ENCODE results near the gene PKD1L1. TPM values are rescaled to one million over a fixed set of nuclear protein-coding genes. Genes with fewer than 3 reads are reported as not detected.
A peak's percentile ranks its signal among the peaks of the same experiment; 100 is the strongest.

Gene PKD1L1
- total RNA-seq, 4 donors from 2014 or later: 0.12 to 1.3 (median 0.45) TPM

GRCh38 chr7:47765373-47765979 lies 182.8 kb downstream of the PKD1L1 start:
- no peak for ATAC-seq
- TF ChIP-seq EP300 (IDR thresholded peaks at IDR 0.05) (no peak), CTCF (IDR thresholded peaks at IDR 0.05) (no peak), POLR2A (IDR thresholded peaks at IDR 0.05) (no peak), POLR2AphosphoS5 (IDR thresholded peaks at IDR 0.05) (no peak)
- Histone ChIP-seq H3K27ac (no peak overlapping the region), H3K4me3 (no peak overlapping the region), H3K27me3 (no peaks in the 10 kb centered on the region), H3K9me3 (no peaks in the 10 kb centered on the region), H3K4me1 (peaks cover 0 to 13% (median 0%) of the 10 kb centered on the region in 3 donors), H3K36me3 (no peaks in the 10 kb centered on the region)
- WGBS, 2 donors (ENCODE audit: low coverage in 1 of 2): 59% methylated on average over 2 of the region's 2 CpGs; no CpG with 5 or more reads in 1 of the 2 donors

GRCh38 chr7:47764746-47765145 lies 183.5 kb downstream of the PKD1L1 start:
- 92 to 100% methylated on average over 2 to 5 of the region's 5 CpGs for WGBS, 2 donors (ENCODE audit: low coverage in 1 of 2)

GRCh38 chr7:47763063-47763974 lies 184.9 kb downstream of the PKD1L1 start:
- ATAC-seq: peak; percentile 37
- Histone ChIP-seq H3K4me3 (no peak overlapping the region), H3K27me3 (no peaks in the 10 kb centered on the region), H3K36me3 (no peaks in the 10 kb centered on the region), H3K27ac (peak overlapping the region in 3 of 4 donors; percentile 23 to 66 (median 54)), H3K4me1 (peaks cover 0 to 12% (median 0%) of the 10 kb centered on the region in 3 donors), H3K9me3 (no peaks in the 10 kb centered on the region)
- TF ChIP-seq CTCF (IDR thresholded peaks at IDR 0.05) (no peak), EP300 (IDR thresholded peaks at IDR 0.05) (no peak), POLR2AphosphoS5 (IDR thresholded peaks at IDR 0.05) (no peak), POLR2A (IDR thresholded peaks at IDR 0.05) (no peak)
- 40 to 61% methylated on average over 5 to 8 of the region's 9 CpGs for WGBS, 2 donors (ENCODE audit: low coverage in 1 of 2)

More at GRCh38 chr7:47764746-47765145, 183.5 kb downstream of the PKD1L1 start:
- Histone ChIP-seq H3K9me3 (no peaks in the 10 kb centered on the region), H3K27ac (no peak overlapping the region), H3K4me1 (peaks cover 0 to 12% (median 0%) of the 10 kb centered on the region in 3 donors), H3K27me3 (no peaks in the 10 kb centered on the region), H3K4me3 (no peak overlapping the region), H3K36me3 (no peaks in the 10 kb centered on the region)
- no peak for ATAC-seq
- TF ChIP-seq CTCF (IDR thresholded peaks at IDR 0.05): no peak
- no peak for TF ChIP-seq EP300 (IDR thresholded peaks at IDR 0.05)
- no peak for TF ChIP-seq POLR2AphosphoS5 (IDR thresholded peaks at IDR 0.05)
- no peak for TF ChIP-seq POLR2A (IDR thresholded peaks at IDR 0.05)

- H3K27ac ChIP-seq: peak overlapping the region in 2 of 4 donors; percentile 54 to 66
- WGBS, 2 donors (ENCODE audit: low coverage in 1 of 2): 81% methylated on average over 2 of the region's 4 CpGs; no CpG with 5 or more reads in 1 of the 2 donors
- H3K36me3 ChIP-seq: no peaks in the 10 kb centered on the region
- no peaks in the 10 kb centered on the region for H3K27me3 ChIP-seq
- no peak overlapping the region for H3K4me3 ChIP-seq
- no peak for TF ChIP-seq CTCF (IDR thresholded peaks at IDR 0.05)
- no peak for TF ChIP-seq POLR2A (IDR thresholded peaks at IDR 0.05)
- no peak for TF ChIP-seq POLR2AphosphoS5 (IDR thresholded peaks at IDR 0.05)
- TF ChIP-seq EP300 (IDR thresholded peaks at IDR 0.05): no peak
- no peaks in the 10 kb centered on the region for H3K9me3 ChIP-seq
- ATAC-seq: no peak
- H3K4me1 ChIP-seq: peaks cover 0 to 16% (median 0%) of the 10 kb centered on the region in 3 donors
These were observed 185.6 kb downstream of the PKD1L1 start for GRCh38 chr7:47762746-47763062.

Measured in gastroesophageal sphincter (tissue), 4 donors.